DOHH2 (cell line): Measurements from ENCODE around the gene BRAF.
A peak's percentile ranks its signal among the peaks of the same experiment; 100 is the strongest.

Experiments
- H3F3A ChIP-seq: fragments of 200-600 bp; sonication (generic), shearing (Covaris generic); 2 replicates; pipeline ENCODE4 v1.6.0; 2016; ENCODE audit warnings: antibody characterized with exemption, mild to moderate bottlenecking; ENCODE audit not compliant: control insufficient read depth, insufficient read depth
- H3K27ac ChIP-seq: fragments of 200-600 bp; sonication (generic); 2 replicates; pipeline ENCODE4 v1.5.1; 2014; ENCODE audit warnings: low read depth, mild to moderate bottlenecking, low read length, moderate library complexity
- H3K27me3 ChIP-seq: fragments of 200-600 bp; sonication (generic); 2 replicates; pipeline ENCODE4 v1.6.1; 2014; ENCODE audit warnings: mild to moderate bottlenecking, low read length, mixed read lengths; ENCODE audit not compliant: control insufficient read depth
- H3K36me3 ChIP-seq: fragments of 200-600 bp; sonication (generic); 2 replicates; pipeline ENCODE4 v1.6.1; 2014; ENCODE audit warnings: mild to moderate bottlenecking, low read length, moderate library complexity, mixed read lengths; ENCODE audit not compliant: control insufficient read depth
- H3K4me1 ChIP-seq: fragments of 200-600 bp; sonication (generic); 2 replicates; pipeline ENCODE4 v1.6.1; 2014; ENCODE audit warnings: mild to moderate bottlenecking, low read length, mixed read lengths; ENCODE audit not compliant: control insufficient read depth
- H3K4me2 ChIP-seq: fragments of 200-600 bp; sonication (generic); 2 replicates; pipeline ENCODE4 v1.6.0; 2014; ENCODE audit warnings: mild to moderate bottlenecking, low read length, moderate library complexity
- H3K4me3 ChIP-seq: fragments of 200-600 bp; sonication (generic); 2 replicates; pipeline ENCODE4 v1.5.1; 2014; ENCODE audit warnings: mild to moderate bottlenecking, low read length, mixed read lengths
- H3K79me2 ChIP-seq: fragments of 200-600 bp; sonication (generic); 2 replicates; pipeline ENCODE4 v1.6.1; 2014; ENCODE audit warnings: mild to moderate bottlenecking, low read length, mixed read lengths; ENCODE audit not compliant: control insufficient read depth
- H3K9me2 ChIP-seq: fragments of 200-600 bp; sonication (generic); replicated peaks from 2 replicates; pipeline ENCODE4 v1.6.1; 2014; ENCODE audit warnings: mild to moderate bottlenecking, low read length, mixed read lengths; ENCODE audit not compliant: control insufficient read depth
- H3K9me3 ChIP-seq: fragments of 200-600 bp; sonication (generic); 2 replicates; pipeline ENCODE4 v1.6.1; 2014; ENCODE audit warnings: antibody characterized with exemption, low read length, mixed read lengths; ENCODE audit not compliant: control insufficient read depth, insufficient read depth
- H4K20me1 ChIP-seq: fragments of 200-600 bp; sonication (generic); 2 replicates; pipeline ENCODE4 v1.6.0; 2014; ENCODE audit warnings: low read depth, mild to moderate bottlenecking, antibody characterized with exemption, low read length, moderate library complexity; ENCODE audit not compliant: control insufficient read depth, insufficient read depth
- EZH2phosphoT487 ChIP-seq: fragments of 200-600 bp; sonication (generic); IDR thresholded peaks from 2 replicates; pipeline ENCODE4 v1.6.1; 2017; ENCODE audit warnings: borderline replicate concordance, mild to moderate bottlenecking, antibody characterized with exemption, low read length, moderate library complexity, mixed read lengths
- TF ChIP-seq, protein P1 (sequence below): fragments of 200-600 bp; sonication (generic); IDR thresholded peaks from one replicate; pipeline ENCODE4 v1.5.1; 2014; ENCODE audit warnings: antibody characterized with exemption, mild to moderate bottlenecking, low read depth, low read length; ENCODE audit not compliant: poor library complexity, severe bottlenecking

The BRAF gene

GRCh38 chr7:140697447-140698143, 227.1 kb downstream of the BRAF start:
- no peaks in the 10 kb centered on the region for H3K27me3 ChIP-seq
- peaks cover 64% of the 10 kb centered on the region for H3K79me2 ChIP-seq
- peaks cover 25% of the 10 kb centered on the region for H3K4me1 ChIP-seq
- H4K20me1 ChIP-seq, result peaks cover 22% of the 10 kb centered on the region
- H3K9me2 ChIP-seq, result no peaks in the 10 kb centered on the region
- peaks cover 43% of the 10 kb centered on the region for H3K36me3 ChIP-seq
- peak overlapping the region; percentile 91 for H3K4me3 ChIP-seq
- peak overlapping the region; percentile 58 for H3K27ac ChIP-seq
- H3K4me2 ChIP-seq, result peak overlapping the region; percentile 90
- TF ChIP-seq EZH2phosphoT487, result no peak
- TF ChIP-seq, protein P1, sequence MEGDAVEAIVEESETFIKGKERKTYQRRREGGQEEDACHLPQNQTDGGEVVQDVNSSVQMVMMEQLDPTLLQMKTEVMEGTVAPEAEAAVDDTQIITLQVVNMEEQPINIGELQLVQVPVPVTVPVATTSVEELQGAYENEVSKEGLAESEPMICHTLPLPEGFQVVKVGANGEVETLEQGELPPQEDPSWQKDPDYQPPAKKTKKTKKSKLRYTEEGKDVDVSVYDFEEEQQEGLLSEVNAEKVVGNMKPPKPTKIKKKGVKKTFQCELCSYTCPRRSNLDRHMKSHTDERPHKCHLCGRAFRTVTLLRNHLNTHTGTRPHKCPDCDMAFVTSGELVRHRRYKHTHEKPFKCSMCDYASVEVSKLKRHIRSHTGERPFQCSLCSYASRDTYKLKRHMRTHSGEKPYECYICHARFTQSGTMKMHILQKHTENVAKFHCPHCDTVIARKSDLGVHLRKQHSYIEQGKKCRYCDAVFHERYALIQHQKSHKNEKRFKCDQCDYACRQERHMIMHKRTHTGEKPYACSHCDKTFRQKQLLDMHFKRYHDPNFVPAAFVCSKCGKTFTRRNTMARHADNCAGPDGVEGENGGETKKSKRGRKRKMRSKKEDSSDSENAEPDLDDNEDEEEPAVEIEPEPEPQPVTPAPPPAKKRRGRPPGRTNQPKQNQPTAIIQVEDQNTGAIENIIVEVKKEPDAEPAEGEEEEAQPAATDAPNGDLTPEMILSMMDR, result peak; percentile 13
- peaks cover 8% of the 10 kb centered on the region; the same call in 1 of the 2 replicates for H3F3A ChIP-seq
- no peaks in the 10 kb centered on the region for H3K9me3 ChIP-seq

DNA sequence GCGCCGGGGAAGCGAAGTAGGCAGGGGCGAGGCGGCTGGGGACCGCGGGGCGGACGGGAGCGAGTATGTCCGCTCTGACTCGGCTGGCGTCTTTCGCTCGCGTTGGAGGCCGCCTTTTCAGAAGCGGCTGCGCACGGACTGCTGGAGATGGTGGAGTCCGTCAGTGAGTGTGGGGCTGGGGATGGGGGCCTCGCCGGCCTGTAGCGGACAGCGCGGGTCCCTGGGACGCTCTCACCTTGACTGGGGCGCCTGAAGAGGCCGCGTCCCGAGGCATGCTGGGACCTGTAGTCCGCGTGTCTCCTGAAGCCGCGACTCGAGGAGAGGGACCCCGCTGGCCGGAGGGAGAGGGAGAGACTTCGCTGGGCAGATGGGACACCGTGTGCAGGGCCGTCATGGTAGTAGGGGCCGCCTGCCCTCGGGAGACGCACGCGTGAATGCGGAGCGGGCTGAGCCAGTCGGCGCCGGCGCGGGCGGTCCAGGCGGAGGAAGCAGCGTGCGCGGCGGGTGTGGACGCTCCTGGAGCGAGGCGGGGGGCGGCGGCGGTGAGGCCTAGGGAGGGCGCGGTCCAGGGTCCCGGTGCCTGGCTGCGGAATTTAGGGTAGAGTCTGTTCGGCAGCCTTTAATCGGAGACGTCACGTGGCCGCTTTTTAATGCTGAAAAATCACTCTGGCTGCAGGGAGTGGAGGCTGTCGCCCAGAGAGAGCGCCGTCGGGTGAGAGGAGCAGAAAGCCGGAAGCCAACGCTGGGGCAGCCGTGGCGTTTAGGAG, 227.9 kb downstream of the BRAF start, which contains the start of gene NDUFB2:
Gene NDUFB2 (plus strand): TSS at position 29 of the 767 bp plus-strand sequence. CDS start 37 bp downstream, at position 66.
- Histone ChIP-seq H4K20me1 (peaks cover 17% of the 10 kb centered on the region), H3K27me3 (no peaks in the 10 kb centered on the region), H3K4me3 (peak within 1 kb of the TSS; percentile 91), H3K27ac (peak within 1 kb of the TSS; percentile 58), H3F3A (peaks cover 5% of the 10 kb centered on the region; the same call in 1 of the 2 replicates), H3K9me2 (no peaks in the 10 kb centered on the region), H3K9me3 (no peaks in the 10 kb centered on the region), H3K4me1 (peaks cover 25% of the 10 kb centered on the region), H3K4me2 (peak within 1 kb of the TSS; percentile 90), H3K79me2 (peaks cover 57% of the 10 kb centered on the region), H3K36me3 (peaks cover 50% of the 10 kb centered on the region)
- TF ChIP-seq EZH2phosphoT487, result no peak
- TF ChIP-seq, protein P1, result peak; percentile 51

GRCh38 chr7:140696024-140696679, 228.6 kb downstream of the BRAF start:
- H3K36me3 ChIP-seq, result peaks cover 57% of the 10 kb centered on the region
- TF ChIP-seq EZH2phosphoT487, result no peak
- TF ChIP-seq, protein P1, result no peak
- H3K27me3 ChIP-seq, result no peaks in the 10 kb centered on the region
- no peaks in the 10 kb centered on the region for H3K9me3 ChIP-seq
- H4K20me1 ChIP-seq, result peaks cover 17% of the 10 kb centered on the region
- H3K4me1 ChIP-seq, result peaks cover 25% of the 10 kb centered on the region
- peaks cover 5% of the 10 kb centered on the region; the same call in 1 of the 2 replicates for H3F3A ChIP-seq
- H3K79me2 ChIP-seq, result peaks cover 50% of the 10 kb centered on the region
- no peaks in the 10 kb centered on the region for H3K9me2 ChIP-seq
- peak overlapping the region; percentile 58 for H3K27ac ChIP-seq
- H3K4me3 ChIP-seq, result peak overlapping the region; percentile 91
- peak overlapping the region; percentile 90 for H3K4me2 ChIP-seq
